ENCODE measurements around the gene ANKRD16.

- TF ChIP-seq POLR2AphosphoS5 (IDR thresholded peaks at IDR 0.05) (no peak), POLR2A (IDR thresholded peaks at IDR 0.05) (no peak)
- TF ChIP-seq, protein P1, sequence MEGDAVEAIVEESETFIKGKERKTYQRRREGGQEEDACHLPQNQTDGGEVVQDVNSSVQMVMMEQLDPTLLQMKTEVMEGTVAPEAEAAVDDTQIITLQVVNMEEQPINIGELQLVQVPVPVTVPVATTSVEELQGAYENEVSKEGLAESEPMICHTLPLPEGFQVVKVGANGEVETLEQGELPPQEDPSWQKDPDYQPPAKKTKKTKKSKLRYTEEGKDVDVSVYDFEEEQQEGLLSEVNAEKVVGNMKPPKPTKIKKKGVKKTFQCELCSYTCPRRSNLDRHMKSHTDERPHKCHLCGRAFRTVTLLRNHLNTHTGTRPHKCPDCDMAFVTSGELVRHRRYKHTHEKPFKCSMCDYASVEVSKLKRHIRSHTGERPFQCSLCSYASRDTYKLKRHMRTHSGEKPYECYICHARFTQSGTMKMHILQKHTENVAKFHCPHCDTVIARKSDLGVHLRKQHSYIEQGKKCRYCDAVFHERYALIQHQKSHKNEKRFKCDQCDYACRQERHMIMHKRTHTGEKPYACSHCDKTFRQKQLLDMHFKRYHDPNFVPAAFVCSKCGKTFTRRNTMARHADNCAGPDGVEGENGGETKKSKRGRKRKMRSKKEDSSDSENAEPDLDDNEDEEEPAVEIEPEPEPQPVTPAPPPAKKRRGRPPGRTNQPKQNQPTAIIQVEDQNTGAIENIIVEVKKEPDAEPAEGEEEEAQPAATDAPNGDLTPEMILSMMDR (IDR thresholded peaks at IDR 0.05), result no peak
Observed at GRCh38 chr10:5887029-5887428, 2.7 kb downstream of the ANKRD16 start.
